Measurements from ENCODE around the gene HSPE1. TPM values are rescaled to one million over a fixed set of nuclear protein-coding genes. Genes with fewer than 3 reads are reported as not detected.

Gene HSPE1
- total and polyA plus RNA-seq, 2 donors = 117 to 124 TPM

Other genes starting within 250 kb of the HSPE1 start
- gene ANKRD44, start 189.6 kb upstream of the HSPE1 start, total RNA-seq = 72.9 TPM
- gene ANKRD44, start 189.6 kb upstream of the HSPE1 start, polyA plus RNA-seq = 25.2 TPM
- gene SF3B1, start 65.4 kb upstream of the HSPE1 start, total RNA-seq = 352 TPM
- 578 TPM for gene SF3B1, start 65.4 kb upstream of the HSPE1 start, polyA plus RNA-seq
- gene COQ10B, start 46.8 kb upstream of the HSPE1 start, total RNA-seq = 19.2 TPM
- 21.3 TPM for gene COQ10B, start 46.8 kb upstream of the HSPE1 start, polyA plus RNA-seq
- 246 TPM for gene HSPD1, start 539 bp upstream of the HSPE1 start, total RNA-seq
- 159 TPM for gene HSPD1, start 539 bp upstream of the HSPE1 start, polyA plus RNA-seq
- gene MOB4, start 15.7 kb downstream of the HSPE1 start, total RNA-seq = 36.7 TPM
- gene MOB4, start 15.7 kb downstream of the HSPE1 start, polyA plus RNA-seq = 43.5 TPM
- gene RFTN2, start 175.2 kb downstream of the HSPE1 start, total RNA-seq = 1.4 TPM
- gene RFTN2, start 175.2 kb downstream of the HSPE1 start, polyA plus RNA-seq = 0.73 TPM
- gene MARS2, start 205.0 kb downstream of the HSPE1 start, total RNA-seq = 4.9 TPM
- gene MARS2, start 205.0 kb downstream of the HSPE1 start, polyA plus RNA-seq = 3.3 TPM

Measured in thymus (tissue), 2 donors.